GM12878 (cell line): Measurements from ENCODE around the gene SKAP1. TPM values are rescaled to one million over a fixed set of nuclear protein-coding genes. Genes with fewer than 3 reads are reported as not detected.
A peak's percentile ranks its signal among the peaks of the same experiment; 100 is the strongest.

Experiments
- ATAC-seq: fragments of 200-7000 bp; cut with Tn5 transposase; 3 replicates; pipeline ENCODE4 v1.9.1; 2020; ENCODE audit warnings: mild to moderate bottlenecking, moderate library complexity
- BruUV-seq: library from RNA; stranded (reverse); fragments of 400-500 nt; replicated peaks from 2 replicates; lab custom pipeline; 2021; lab: Mats Ljungman, UMichigan
- CTCF ChIA-PET: fragments of 300-600 bp; sonication (Branson Sonifier 250); formaldehyde crosslinking; extraction: SDS; loops from one replicate; lab custom pipeline; 2021; ENCODE audit warnings: inconsistent platforms; lab: Yijun Ruan, JAX
- POLR2A ChIA-PET: fragments of 350-600 bp; formaldehyde crosslinking; extraction: SDS; loops from one replicate; lab custom pipeline; 2021; ENCODE audit warnings: inconsistent platforms; lab: Charles Lee
- RAD21 ChIA-PET: fragments of 300-600 bp; sonication (Branson Sonifier 250); formaldehyde crosslinking; loops from one replicate; lab custom pipeline; 2023; ENCODE audit warnings: antibody characterized with exemption; ENCODE audit not compliant: unreplicated experiment; lab: Charles Lee
- SMC1A ChIA-PET: fragments of 300-600 bp; sonication (Branson Sonifier 250); formaldehyde crosslinking; loops from one replicate; lab custom pipeline; 2023; ENCODE audit not compliant: unreplicated experiment, uncharacterized antibody; lab: Charles Lee
- DNase-seq: peaks from one replicate; pipeline ENCODE4 v3.0.0-alpha.2; 2011; ENCODE audit warnings: low read depth, low spot score
- FAIRE-seq: peaks from 3 replicates; lab custom pipeline; 2011; peaks lifted over from hg19 to GRCh38; lab: Jason Lieb, UNC
- H2AFZ ChIP-seq: 2 replicates; pipeline ENCODE4 v1.6.0; 2011; ENCODE audit warnings: low read depth, low read length, control low read depth; ENCODE audit not compliant: control insufficient read depth
- H3K27ac ChIP-seq: 2 replicates; pipeline ENCODE4 v1.5.1; 2011; ENCODE audit warnings: control low read depth; ENCODE audit not compliant: control insufficient read depth, insufficient read depth
- H3K27me3 ChIP-seq, 2 experiments: replicated peaks in 1 of 2; 2 replicates each; pipeline versions ENCODE4 v1.6.0 to v1.6.1; 2011; ENCODE audit warnings: low read length in 1 of 2; ENCODE audit not compliant: control insufficient read depth in 2 of 2, insufficient read depth in 2 of 2
- H3K36me3 ChIP-seq, 2 experiments: 2 replicates each; pipeline ENCODE4 v1.5.1; 2011; ENCODE audit warnings: low read length in 1 of 2; ENCODE audit not compliant: control insufficient read depth in 2 of 2, insufficient read depth in 2 of 2
- H3K4me1 ChIP-seq: 2 replicates; pipeline ENCODE4 v1.6.1; 2011; ENCODE audit warnings: mild to moderate bottlenecking, low read length, moderate library complexity, mixed read lengths; ENCODE audit not compliant: control insufficient read depth, insufficient read depth
- H3K4me2 ChIP-seq: 2 replicates; pipeline ENCODE4 v1.6.0; 2011; ENCODE audit warnings: control low read depth; ENCODE audit not compliant: control insufficient read depth, insufficient read depth
- H3K4me3 ChIP-seq: fragments of 200-600 bp; sonication (generic); 2 replicates; pipeline ENCODE4 v1.5.1; 2016
- H3K79me2 ChIP-seq: 2 replicates; pipeline ENCODE4 v1.6.0; 2011; ENCODE audit warnings: low read length; ENCODE audit not compliant: control insufficient read depth, insufficient read depth
- H3K9ac ChIP-seq: 2 replicates; pipeline ENCODE4 v1.8.0; 2011; ENCODE audit warnings: low read length, control low read depth, mixed read lengths; ENCODE audit not compliant: control insufficient read depth, insufficient read depth
- H3K9me3 ChIP-seq: replicated peaks from 3 replicates; pipeline ENCODE4 v1.5.1; 2011; ENCODE audit warnings: mild to moderate bottlenecking, low read length; ENCODE audit not compliant: control insufficient read depth, insufficient read depth
- H4K20me1 ChIP-seq: 2 replicates; pipeline ENCODE4 v1.6.0; 2011; ENCODE audit not compliant: control insufficient read depth, insufficient read depth
- CEBPB ChIP-seq, 2 experiments: fragments of 150-350 bp in 1 of 2; IDR thresholded peaks; 2 replicates each; pipeline ENCODE4 v1.6.1; 2012 to 2014; ENCODE audit warnings: low read depth in 2 of 2, low read length in 2 of 2, borderline replicate concordance in 1 of 2, inconsistent platforms in 1 of 2
- EED ChIP-seq: sonication (generic); IDR thresholded peaks from 2 replicates; pipeline ENCODE4 v1.6.1; 2016; ENCODE audit warnings: antibody characterized with exemption, low read depth
- MXI1 ChIP-seq: fragments of 150-350 bp; IDR thresholded peaks from 2 replicates; pipeline ENCODE4 v1.6.1; 2011; ENCODE audit warnings: low read depth, mild to moderate bottlenecking, inconsistent platforms, low read length, improper control_type of control experiment
- MYB ChIP-seq: fragments of 150-350 bp; IDR thresholded peaks from 2 replicates; pipeline ENCODE4 v1.6.1; 2014; ENCODE audit warnings: mild to moderate bottlenecking, low read depth, low read length, borderline replicate concordance
- POLR2AphosphoS2 ChIP-seq: IDR thresholded peaks from 2 replicates; pipeline ENCODE4 v1.6.1; 2011; ENCODE audit warnings: low read depth, mild to moderate bottlenecking, low read length, improper control_type of control experiment, moderate library complexity
- RUNX3 ChIP-seq: IDR thresholded peaks from 2 replicates; pipeline ENCODE4 v1.6.1; 2012; ENCODE audit warnings: low read length, inconsistent platforms
- SMAD1 ChIP-seq: fragments of 450-650 bp; IDR thresholded peaks from 2 replicates; pipeline ENCODE4 v1.6.1; 2018; ENCODE audit warnings: mild to moderate bottlenecking, low read depth; ENCODE audit not compliant: partially characterized antibody
- SRF ChIP-seq, 2 experiments: IDR thresholded peaks; 2 replicates each; pipeline ENCODE4 v1.6.1; 2011; ENCODE audit warnings: low read depth in 2 of 2, low read length in 2 of 2, mild to moderate bottlenecking in 1 of 2, moderate library complexity in 1 of 2
- SUZ12 ChIP-seq: fragments of 200-600 bp; sonication (generic); IDR thresholded peaks from one replicate; pipeline ENCODE4 v1.6.1; 2018; ENCODE audit warnings: antibody characterized with exemption, mild to moderate bottlenecking; ENCODE audit not compliant: unreplicated experiment
- TCF3 ChIP-seq: IDR thresholded peaks from 2 replicates; pipeline ENCODE4 v1.6.1; 2012; ENCODE audit warnings: low read depth, mild to moderate bottlenecking, low read length, borderline replicate concordance; ENCODE audit not compliant: insufficient read depth
- WGBS: methylation state at CpG from one replicate; pipeline ENCODE4 v1.1.6; 2016; ENCODE audit warnings: low lambda C conversion rate; ENCODE audit not compliant: insufficient replicate concordance, insufficient coverage; ENCODE audit errors: missing lambda C conversion rate; 5-methylcytosine and 5-hydroxymethylcytosine counted together
- in situ Hi-C: fragments of 300-500 bp; cut with MboI; formaldehyde crosslinking; loops from 9 replicates; pipeline ENCODE4 v1.14.3; 2018; ENCODE audit warnings: mixed read lengths
- intact Hi-C: fragments of 100-400 bp; cut with micrococcal nuclease; formaldehyde crosslinking; loops from one replicate; pipeline ENCODE4 v1.14.2; 2022; ENCODE audit not compliant: unreplicated experiment
- polyA plus RNA-seq, 11 experiments: library from polyadenylated mRNA; depleted of rRNA in 4 of 11; unstranded in 6 of 11; stranded (reverse) in 5 of 11; fragments of >200 nt; fragmentation: Nextera tagmentation in 4 of 11; fragmentation: Illumina TruSeq in 1 of 11; extraction: Ambion mirVana in 4 of 11; extraction: Trizol in 1 of 11; gene quantifications; 1 replicate in 1 of 11; 2 replicates in 10 of 11; pipeline versions ENCODE4 v1.2.1 to v1.2.3, GENCODE V29; 2011 to 2016; ENCODE audit warnings: inconsistent platforms in 2 of 11, missing spikeins in 2 of 11, low read depth in 1 of 11
- total RNA-seq, 4 experiments: library from RNA; depleted of rRNA in 3 of 4; stranded (reverse); fragments of >200 nt in 3 of 4; fragmentation: Illumina TruSeq in 1 of 4; extraction: Trizol in 1 of 4; gene quantifications; 2 replicates each; pipeline versions ENCODE4 v1.2.1 to v1.2.3, GENCODE V29; 2013 to 2021
- TF ChIP-seq, protein P1 (sequence below): fragments of 450-650 bp; IDR thresholded peaks from 2 replicates; pipeline ENCODE4 v1.6.1; 2016; ENCODE audit warnings: mild to moderate bottlenecking
- TF ChIP-seq, protein P2 (sequence below): IDR thresholded peaks from 2 replicates; pipeline ENCODE4 v1.6.1; 2011; ENCODE audit warnings: borderline replicate concordance, low read depth, mild to moderate bottlenecking, moderate library complexity, low read length; ENCODE audit not compliant: insufficient read depth, poor library complexity, severe bottlenecking

The SKAP1 gene
- total and polyA plus RNA-seq, 10 of the 15 experiments (the other 5 are each of a cell fraction or from before 2014, with no cell fraction given): 17.1 to 97.6 (median 35.9) TPM

DNA sequence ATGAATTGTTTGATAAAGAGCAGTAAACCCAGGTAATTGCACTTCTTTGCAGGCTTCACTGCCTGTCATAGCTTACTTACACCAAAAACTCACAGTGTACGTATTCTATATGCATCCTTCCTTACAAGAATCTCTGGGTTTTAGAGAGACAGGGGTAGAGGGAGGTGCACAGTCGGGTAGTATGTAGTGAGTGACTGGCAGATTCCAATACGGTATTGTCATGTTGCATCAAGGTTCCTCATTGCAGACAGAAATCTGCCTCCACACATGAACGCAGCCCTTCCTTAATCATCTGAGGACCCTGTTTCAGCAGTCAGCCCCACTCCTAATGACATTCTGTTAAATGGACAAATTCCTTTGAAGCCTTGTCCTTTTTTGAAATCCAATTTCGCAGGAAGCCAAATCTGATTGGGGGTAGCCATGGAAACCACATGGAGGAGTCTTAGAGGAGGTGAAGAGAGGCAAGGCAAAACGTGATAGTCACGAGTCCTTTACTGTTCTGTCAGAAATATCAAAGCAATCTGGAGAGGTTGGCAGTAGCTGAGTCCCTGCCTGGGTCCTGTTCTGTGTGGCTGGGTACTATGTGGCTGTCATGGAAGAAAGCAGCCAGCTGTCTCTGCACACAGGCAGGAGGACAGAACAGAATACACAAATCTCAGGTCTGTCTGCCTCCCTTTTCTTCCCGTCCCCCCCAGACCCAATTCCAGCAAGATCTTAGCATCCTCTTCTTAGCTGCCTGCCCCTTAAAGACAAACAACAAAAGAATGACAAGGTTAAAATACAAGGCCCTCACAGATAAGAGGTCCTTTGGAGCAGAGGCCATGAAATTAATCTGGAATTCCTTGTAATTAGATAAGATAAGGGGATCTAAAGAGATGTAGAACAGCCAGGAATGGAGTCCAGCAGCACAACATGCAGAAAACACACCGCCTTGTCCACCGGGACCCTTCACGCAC lies 3.1 kb upstream of the SKAP1 start (continued):
- no peak for TF ChIP-seq MYB
- TF ChIP-seq SMAD1: no peak
- no peak for TF ChIP-seq POLR2AphosphoS2
- no peak for TF ChIP-seq CEBPB (IDR thresholded peaks at IDR 0.05; ENCODE audit: borderline replicate concordance in 1 of 2, low read depth in 2 of 2, low read length in 2 of 2)
- no peak for TF ChIP-seq TCF3
- TF ChIP-seq, protein P1, sequence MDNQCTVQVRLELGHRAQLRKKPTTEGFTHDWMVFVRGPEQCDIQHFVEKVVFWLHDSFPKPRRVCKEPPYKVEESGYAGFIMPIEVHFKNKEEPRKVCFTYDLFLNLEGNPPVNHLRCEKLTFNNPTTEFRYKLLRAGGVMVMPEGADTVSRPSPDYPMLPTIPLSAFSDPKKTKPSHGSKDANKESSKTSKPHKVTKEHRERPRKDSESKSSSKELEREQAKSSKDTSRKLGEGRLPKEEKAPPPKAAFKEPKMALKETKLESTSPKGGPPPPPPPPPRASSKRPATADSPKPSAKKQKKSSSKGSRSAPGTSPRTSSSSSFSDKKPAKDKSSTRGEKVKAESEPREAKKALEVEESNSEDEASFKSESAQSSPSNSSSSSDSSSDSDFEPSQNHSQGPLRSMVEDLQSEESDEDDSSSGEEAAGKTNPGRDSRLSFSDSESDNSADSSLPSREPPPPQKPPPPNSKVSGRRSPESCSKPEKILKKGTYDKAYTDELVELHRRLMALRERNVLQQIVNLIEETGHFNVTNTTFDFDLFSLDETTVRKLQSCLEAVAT: no peak

DNA sequence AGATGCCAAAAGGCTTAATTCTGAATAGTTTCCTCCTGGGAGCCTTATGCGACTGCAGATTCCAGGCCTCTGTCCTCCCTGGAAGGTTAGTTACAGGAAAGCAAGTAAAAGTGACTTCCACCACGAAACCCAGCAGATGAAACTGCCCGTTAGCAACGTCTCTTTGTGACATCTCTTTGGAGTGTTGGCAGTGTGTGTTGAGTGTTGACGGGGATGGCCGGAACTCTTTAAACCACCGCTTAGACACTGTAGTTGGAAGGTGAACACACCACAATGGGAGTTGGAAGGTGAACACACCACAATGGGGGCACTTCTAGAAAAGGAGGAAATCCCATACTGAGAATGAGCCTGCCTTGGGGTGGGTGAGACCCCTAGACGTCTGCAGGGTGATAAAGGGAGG lies 858 bp downstream of the SKAP1 start:
- Histone ChIP-seq H3K27me3 (no peaks in the 10 kb centered on the region), H3K4me3 (peak overlapping the region; percentile 94), H3K4me2 (peak overlapping the region; percentile 96), H3K9ac (peak overlapping the region; percentile 92), H2AFZ (peak overlapping the region; percentile 9; the same call in 1 of the 2 replicates), H3K9me3 (no peaks in the 10 kb centered on the region), H3K27ac (peak overlapping the region; percentile 74), H4K20me1 (no peaks in the 10 kb centered on the region), H3K36me3 (no peaks in the 10 kb centered on the region), H3K79me2 (peaks cover 55% of the 10 kb centered on the region), H3K4me1 (peaks cover 8% of the 10 kb centered on the region)
- ChIA-PET POLR2A (interaction anchor here (0.5 to 2.3 kb wide), 7 partner anchors 11 to 376 kb away, joined by 3 to 31 read pairs (median 3); no protein-coding TSS in a partner anchor), RAD21 (interaction anchor here (1.1 to 2.2 kb wide), 5 partner anchors 10 to 317 kb away, joined by 3 to 30 read pairs (median 5); no protein-coding TSS in a partner anchor), SMC1A (interaction anchor here (1.4 to 1.7 kb wide), 7 partner anchors 8 to 154 kb away, joined by 3 to 10 read pairs (median 5); no protein-coding TSS in a partner anchor), CTCF (interaction anchor here (1.7 kb wide), 1 partner anchor 9 kb away, joined by 23 read pairs; no protein-coding TSS in a partner anchor)
- intact Hi-C loops (no loop called here), in situ Hi-C loops (no loop called here)
- DNase-seq (no peak), FAIRE-seq (no peak), ATAC-seq (peak; percentile 37)
- BruUV-seq: no TSS peak
- WGBS: 40% methylated on average over 8 of the region's 8 CpGs
- TF ChIP-seq SUZ12 (no peak), EED (peak; percentile 34; the same call in 1 of the 2 replicates), SRF (IDR thresholded peaks at IDR 0.05; ENCODE audit: low read depth in 2 of 2, low read length in 2 of 2) (no peak), RUNX3 (peak; percentile 31; the same call in 1 of the 2 replicates), MXI1 (0 out of 2 replicates have a peak, but pooled peaks have one; percentile 22)
- TF ChIP-seq, protein P2, sequence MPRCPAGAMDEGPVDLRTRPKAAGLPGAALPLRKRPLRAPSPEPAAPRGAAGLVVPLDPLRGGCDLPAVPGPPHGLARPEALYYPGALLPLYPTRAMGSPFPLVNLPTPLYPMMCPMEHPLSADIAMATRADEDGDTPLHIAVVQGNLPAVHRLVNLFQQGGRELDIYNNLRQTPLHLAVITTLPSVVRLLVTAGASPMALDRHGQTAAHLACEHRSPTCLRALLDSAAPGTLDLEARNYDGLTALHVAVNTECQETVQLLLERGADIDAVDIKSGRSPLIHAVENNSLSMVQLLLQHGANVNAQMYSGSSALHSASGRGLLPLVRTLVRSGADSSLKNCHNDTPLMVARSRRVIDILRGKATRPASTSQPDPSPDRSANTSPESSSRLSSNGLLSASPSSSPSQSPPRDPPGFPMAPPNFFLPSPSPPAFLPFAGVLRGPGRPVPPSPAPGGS: no peak
- TF ChIP-seq, protein P1: peak; percentile 63; the same call in 1 of the 2 replicates
